Fibroblast of gingiva (primary cell): Measurements from ENCODE around the gene MINDY3.

ENCODE experiments used
- DNase-seq: peaks from one replicate; pipeline ENCODE4 v3.0.0-alpha.2; 2011; ENCODE audit warnings: low read depth

MINDY3 gene

GRCh38 chr10:15805395-15806058, 54.8 kb downstream of the MINDY3 start:
- no peak for DNase-seq

GRCh38 chr10:15804109-15804508, 56.2 kb downstream of the MINDY3 start:
- no peak for DNase-seq

GRCh38 chr10:15802375-15802949, 57.8 kb downstream of the MINDY3 start:
- DNase-seq, result peak; percentile 56

- DNase-seq, result no peak
Measured at GRCh38 chr10:15801641-15802040, 58.7 kb downstream of the MINDY3 start.

- DNase-seq, result no peak
Measured at GRCh38 chr10:15801147-15801546, 59.2 kb downstream of the MINDY3 start.

- no peak for DNase-seq
Measured at GRCh38 chr10:15797346-15797745, 63.0 kb downstream of the MINDY3 start.

GRCh38 chr10:15796762-15797161, 63.5 kb downstream of the MINDY3 start:
- no peak for DNase-seq

GRCh38 chr10:15796098-15796759, 64.1 kb downstream of the MINDY3 start:
- DNase-seq, result no peak

- DNase-seq, result no peak
Measured at GRCh38 chr10:15795036-15795792, 65.1 kb downstream of the MINDY3 start.

- DNase-seq, result no peak
Measured at GRCh38 chr10:15794569-15794968, 65.7 kb downstream of the MINDY3 start.

- DNase-seq, result no peak
Measured at GRCh38 chr10:15793664-15794063, 66.6 kb downstream of the MINDY3 start.

GRCh38 chr10:15792777-15793176, 67.5 kb downstream of the MINDY3 start:
- no peak for DNase-seq

GRCh38 chr10:15791816-15792524, 68.3 kb downstream of the MINDY3 start:
- DNase-seq, result peak; percentile 44

- peak; percentile 88 for DNase-seq
Measured at GRCh38 chr10:15789793-15790525, 70.3 kb downstream of the MINDY3 start.

- no peak for DNase-seq
Measured at GRCh38 chr10:15787426-15787825, 72.9 kb downstream of the MINDY3 start.

- peak; percentile 7 for DNase-seq
Measured at GRCh38 chr10:15784662-15785300, 75.5 kb downstream of the MINDY3 start.

- no peak for DNase-seq
Measured at GRCh38 chr10:15783941-15784636, 76.2 kb downstream of the MINDY3 start.

- no peak for DNase-seq
Measured at GRCh38 chr10:15782851-15783250, 77.5 kb downstream of the MINDY3 start.

GRCh38 chr10:15781381-15781960, 78.8 kb downstream of the MINDY3 start:
- no peak for DNase-seq
